ENCODE data around the gene RTCA. TPM values are rescaled to one million over a fixed set of nuclear protein-coding genes. Genes with fewer than 3 reads are reported as not detected.
A peak's percentile ranks its signal among the peaks of the same experiment; 100 is the strongest.
"Not testable (repeated sequence)": the region's sequence is repeated elsewhere in the genome, so short reads cannot be mapped to it uniquely, and the experiment has no call there.

Gene RTCA
- total RNA-seq, 6 donors from 2014 or later: 12.1 to 36.4 (median 30.3) TPM

DNA sequence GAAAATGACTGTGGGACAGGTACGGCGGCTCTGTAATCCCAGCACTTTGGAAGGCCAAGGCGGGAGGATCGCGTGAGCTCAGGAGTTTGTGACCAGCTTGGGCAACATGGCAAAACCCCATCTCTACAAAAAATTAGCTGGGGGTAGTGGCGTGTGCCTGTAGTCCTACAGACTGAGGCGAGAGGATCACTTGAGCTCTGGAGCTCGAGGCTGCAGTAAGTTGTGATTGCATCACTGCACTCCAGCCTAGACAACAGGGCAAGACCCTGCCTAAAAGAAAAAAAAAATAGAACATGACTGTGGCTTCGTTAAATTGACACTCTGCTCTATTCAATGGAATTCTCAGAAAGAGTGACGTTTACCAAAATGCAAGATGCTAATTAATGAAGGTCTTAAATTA, 12.5 kb upstream of the RTCA start:
- ATAC-seq (ENCODE audit: low FRiP score in 2 of 2): no peak
- Histone ChIP-seq H3K4me3 (no peak overlapping the region), H3K27ac (no peak overlapping the region), H3K9me3 (no peaks in the 10 kb centered on the region), H3K4me1 (peaks cover 5 to 12% (median 7%) of the 10 kb centered on the region in 4 donors), H3K27me3 (no peaks in the 10 kb centered on the region), H3K36me3 (no peaks in the 10 kb centered on the region)
- 58 to 68% methylated on average over 10 of the region's 10 CpGs for WGBS, 2 donors
- TF ChIP-seq, protein P1, sequence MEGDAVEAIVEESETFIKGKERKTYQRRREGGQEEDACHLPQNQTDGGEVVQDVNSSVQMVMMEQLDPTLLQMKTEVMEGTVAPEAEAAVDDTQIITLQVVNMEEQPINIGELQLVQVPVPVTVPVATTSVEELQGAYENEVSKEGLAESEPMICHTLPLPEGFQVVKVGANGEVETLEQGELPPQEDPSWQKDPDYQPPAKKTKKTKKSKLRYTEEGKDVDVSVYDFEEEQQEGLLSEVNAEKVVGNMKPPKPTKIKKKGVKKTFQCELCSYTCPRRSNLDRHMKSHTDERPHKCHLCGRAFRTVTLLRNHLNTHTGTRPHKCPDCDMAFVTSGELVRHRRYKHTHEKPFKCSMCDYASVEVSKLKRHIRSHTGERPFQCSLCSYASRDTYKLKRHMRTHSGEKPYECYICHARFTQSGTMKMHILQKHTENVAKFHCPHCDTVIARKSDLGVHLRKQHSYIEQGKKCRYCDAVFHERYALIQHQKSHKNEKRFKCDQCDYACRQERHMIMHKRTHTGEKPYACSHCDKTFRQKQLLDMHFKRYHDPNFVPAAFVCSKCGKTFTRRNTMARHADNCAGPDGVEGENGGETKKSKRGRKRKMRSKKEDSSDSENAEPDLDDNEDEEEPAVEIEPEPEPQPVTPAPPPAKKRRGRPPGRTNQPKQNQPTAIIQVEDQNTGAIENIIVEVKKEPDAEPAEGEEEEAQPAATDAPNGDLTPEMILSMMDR (IDR thresholded peaks at IDR 0.05): no peak
- TF ChIP-seq POLR2AphosphoS5 (IDR thresholded peaks at IDR 0.05) (no peak), POLR2A (IDR thresholded peaks at IDR 0.05) (no peak), EP300 (IDR thresholded peaks at IDR 0.05) (no peak)
- peak in 1 of 2 donors; percentile 75 for DNase-seq

DNA sequence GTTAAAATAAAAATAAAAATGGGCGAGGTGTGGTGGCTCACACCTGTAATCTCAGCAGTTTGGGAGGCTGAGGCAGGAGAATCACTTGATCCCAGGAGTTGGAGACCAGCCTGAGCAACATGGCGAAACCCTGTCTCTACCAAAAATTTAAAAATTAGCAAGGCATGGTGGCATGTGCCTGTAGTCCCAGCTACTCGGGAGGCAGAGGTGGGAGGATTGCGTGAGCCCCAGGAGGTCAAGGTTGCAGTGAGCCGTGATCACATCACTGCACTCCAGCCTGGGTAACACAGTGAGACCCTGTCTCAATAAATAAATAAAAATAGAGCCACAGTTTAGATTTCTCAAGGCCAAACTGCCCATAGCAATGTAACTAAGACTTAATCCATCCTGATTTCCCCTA, 9.7 kb upstream of the RTCA start:
- DNase-seq; ATAC-seq (ENCODE audit: low FRiP score in 2 of 2); H3K27me3 ChIP-seq; H3K9me3 ChIP-seq; H3K27ac ChIP-seq; H3K4me1 ChIP-seq; H3K4me3 ChIP-seq; H3K36me3 ChIP-seq: not testable (repeated sequence)
- WGBS, 2 donors: 89 to 91% methylated on average over 5 of the region's 5 CpGs

DNA sequence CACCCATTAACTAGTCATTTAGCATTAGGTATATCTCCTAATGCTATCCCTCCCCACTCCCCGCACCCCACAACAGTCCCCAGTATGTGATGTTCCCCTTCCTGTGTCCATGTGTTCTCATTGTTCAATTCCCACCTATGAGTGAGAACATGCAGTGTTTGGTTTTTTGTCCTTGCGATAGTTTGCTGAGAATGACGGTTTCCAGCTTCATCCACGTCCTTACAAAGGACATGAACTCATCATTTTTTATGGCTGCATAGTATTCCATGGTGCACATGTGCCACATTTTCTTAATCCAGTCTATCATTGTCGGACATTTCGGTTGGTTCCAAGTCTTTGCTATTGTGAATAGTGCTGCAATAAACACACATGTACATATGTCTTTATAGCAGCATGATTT, 7.6 kb upstream of the RTCA start:
- not testable (repeated sequence) for H3K4me3 ChIP-seq; H3K4me1 ChIP-seq; DNase-seq; H3K9me3 ChIP-seq; H3K27ac ChIP-seq; H3K36me3 ChIP-seq; ATAC-seq (ENCODE audit: low FRiP score in 2 of 2); H3K27me3 ChIP-seq
- WGBS, 2 donors: 79 to 83% methylated on average over 6 of the region's 6 CpGs

DNA sequence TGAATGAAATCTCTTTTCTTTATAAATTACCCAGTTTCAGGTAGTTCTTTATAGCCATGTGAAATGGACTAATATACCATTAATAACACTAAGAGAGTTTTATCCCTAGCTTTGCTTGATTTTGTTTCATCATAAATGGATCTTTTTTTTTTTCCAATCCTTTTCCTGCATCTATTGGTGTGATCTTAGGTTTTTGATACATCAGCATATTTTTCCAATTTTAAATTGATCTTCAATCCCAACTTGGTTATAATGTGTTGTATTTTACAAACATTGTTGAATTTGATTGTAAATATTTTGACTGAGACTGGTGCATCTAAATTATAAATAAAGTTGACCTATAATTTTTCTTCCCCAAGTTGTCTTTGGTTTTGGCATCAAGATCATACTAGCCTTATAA, 4.3 kb upstream of the RTCA start:
- no peak overlapping the region for H3K4me3 ChIP-seq
- H3K27me3 ChIP-seq: no peaks in the 10 kb centered on the region
- TF ChIP-seq POLR2AphosphoS5 (IDR thresholded peaks at IDR 0.05) (no peak), POLR2A (IDR thresholded peaks at IDR 0.05) (no peak), EP300 (IDR thresholded peaks at IDR 0.05) (no peak)
- TF ChIP-seq, protein P1 (IDR thresholded peaks at IDR 0.05): no peak
- DNase-seq: no peak
- H3K27ac ChIP-seq: no peak overlapping the region
- H3K36me3 ChIP-seq: no peaks in the 10 kb centered on the region
- no peaks in the 10 kb centered on the region for H3K9me3 ChIP-seq
- H3K4me1 ChIP-seq: peaks cover 3 to 8% (median 5%) of the 10 kb centered on the region in 4 donors
- ATAC-seq (ENCODE audit: low FRiP score in 2 of 2): no peak

DNA sequence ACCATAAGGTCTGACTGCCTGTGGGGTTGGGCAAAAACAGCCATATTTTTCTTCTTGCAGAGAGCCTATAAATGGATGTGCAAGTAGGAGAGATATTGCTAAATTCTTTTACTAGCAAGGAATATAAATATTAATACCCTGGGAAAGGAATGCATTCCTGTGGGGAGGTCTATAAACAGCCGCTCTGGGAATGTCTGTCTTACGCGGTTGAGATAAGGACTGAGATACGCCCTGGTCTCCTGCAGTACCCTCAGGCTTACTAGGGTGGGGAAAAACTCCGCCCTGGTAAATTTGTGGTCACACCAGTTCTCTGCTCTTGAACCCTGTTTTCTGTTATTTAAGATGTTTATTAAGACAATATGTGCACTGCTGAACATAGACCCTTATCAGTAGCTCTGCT, 1.9 kb upstream of the RTCA start:
- WGBS, 2 donors: 95 to 99% methylated on average over 5 of the region's 5 CpGs
- not testable (repeated sequence) for H3K4me3 ChIP-seq; DNase-seq; ATAC-seq (ENCODE audit: low FRiP score in 2 of 2); H3K9me3 ChIP-seq; H3K27ac ChIP-seq; H3K27me3 ChIP-seq
- H3K4me1 ChIP-seq: peaks cover 14 to 32% (median 26%) of the 10 kb centered on the region in 4 donors
- peaks cover 0 to 15% (median 14%) of the 10 kb centered on the region in 4 donors for H3K36me3 ChIP-seq

DNA sequence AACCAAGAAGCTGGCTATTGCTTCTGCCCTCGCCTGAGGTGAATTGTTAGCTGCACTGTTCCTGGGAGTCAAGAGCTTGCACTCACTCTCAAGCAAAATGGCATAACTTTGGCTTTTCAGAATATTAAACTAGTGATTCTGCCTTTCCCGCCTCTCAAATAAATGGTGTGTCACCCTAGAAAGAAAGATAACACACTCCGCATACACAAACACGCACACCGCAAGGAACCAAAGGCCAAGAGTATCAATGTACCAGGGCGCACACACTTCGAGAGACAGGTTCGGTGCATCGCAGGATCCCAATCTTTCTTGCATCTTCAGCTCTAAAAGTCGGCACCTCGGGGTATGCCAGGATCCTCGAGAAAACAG, 470 bp upstream of the RTCA start:
- peaks cover 2 to 30% (median 21%) of the 10 kb centered on the region in 4 donors for H3K36me3 ChIP-seq
- H3K4me1 ChIP-seq: peaks cover 14 to 36% (median 29%) of the 10 kb centered on the region in 4 donors
- WGBS, 2 donors: 2 to 5% methylated on average over 12 of the region's 12 CpGs
- DNase-seq: no peak
- H3K4me3 ChIP-seq: peak overlapping the region; percentile 72 to 99 (median 88)
- TF ChIP-seq POLR2AphosphoS5 (IDR thresholded peaks at IDR 0.05) (no peak), EP300 (IDR thresholded peaks at IDR 0.05) (no peak), POLR2A (IDR thresholded peaks at IDR 0.05) (no peak)
- TF ChIP-seq, protein P1 (IDR thresholded peaks at IDR 0.05): no peak
- peak; percentile 45 to 65 for ATAC-seq (ENCODE audit: low FRiP score in 2 of 2)
- no peaks in the 10 kb centered on the region for H3K27me3 ChIP-seq
- H3K27ac ChIP-seq: peak overlapping the region; percentile 83 to 93 (median 90)
- no peaks in the 10 kb centered on the region for H3K9me3 ChIP-seq
